Vagina (tissue), 2 donors: ENCODE data around the gene ABCC3. TPM values are rescaled to one million over a fixed set of nuclear protein-coding genes. Genes with fewer than 3 reads are reported as not detected.
"Not testable (repeated sequence)": the region's sequence is repeated elsewhere in the genome, so short reads cannot be mapped to it uniquely, and the experiment has no call there.

ENCODE experiments used
- DNase-seq, 2 donors: peaks; one replicate each; pipeline ENCODE4 v3.0.0-alpha.2; 2017; ENCODE audit errors: extremely low spot score in 2 of 2
- H3K27ac ChIP-seq: fragments of 200-600 bp; sonication (generic); one replicate; pipeline ENCODE4 v1.5.1; 2019
- H3K27me3 ChIP-seq: fragments of 200-600 bp; sonication (generic); one replicate; pipeline ENCODE4 v1.5.1; 2019
- H3K36me3 ChIP-seq, 2 donors: fragments of 200-600 bp; sonication (generic); one replicate each; pipeline ENCODE4 v1.5.1; 2017 to 2019
- H3K4me1 ChIP-seq: fragments of 200-600 bp; sonication (generic); one replicate; pipeline ENCODE4 v1.5.1; 2019
- H3K4me3 ChIP-seq, 2 donors: fragments of 200-600 bp; sonication (generic); 1 replicate in 1 of 2; 2 replicates in 1 of 2; pipeline ENCODE4 v1.5.1; 2016 to 2019
- H3K9me3 ChIP-seq: fragments of 200-600 bp; sonication (generic); one replicate; pipeline ENCODE4 v1.5.1; 2019
- POLR2A ChIP-seq, 2 donors: fragments of 450-650 bp; IDR thresholded peaks; one replicate each; pipeline ENCODE4 v1.6.1; 2017; ENCODE audit warnings: antibody characterized with exemption in 2 of 2, mild to moderate bottlenecking in 2 of 2, moderate library complexity in 2 of 2
- POLR2AphosphoS5 ChIP-seq, 2 donors: sonication (generic); formaldehyde crosslinking; IDR thresholded peaks; one replicate each; pipeline ENCODE4 v1.9.0; 2017; ENCODE audit warnings: antibody characterized with exemption in 2 of 2, mild to moderate bottlenecking in 2 of 2, low read depth in 1 of 2; ENCODE audit not compliant: insufficient read depth in 1 of 2
- intact Hi-C: fragments of 100-400 bp; cut with DNase I; formaldehyde crosslinking; loops from one replicate; pipeline ENCODE4 v1.15.1; 2023
- total RNA-seq: library from RNA; depleted of rRNA; stranded (reverse); fragments of >200 nt; gene quantifications from one replicate; pipeline ENCODE4 v1.2.3, GENCODE V29; 2016
- TF ChIP-seq, protein P1 (sequence below), 3 experiments: fragments of 450-650 bp in 2 of 3; fragments of 200-600 bp in 1 of 3; sonication (generic) in 1 of 3; IDR thresholded peaks; one replicate each; pipeline ENCODE4 v1.5.1; 2017 to 2019; ENCODE audit warnings: antibody characterized with exemption in 3 of 3, mild to moderate bottlenecking in 2 of 3, moderate library complexity in 2 of 3

The ABCC3 gene
- total RNA-seq, 1 donor from 2014 or later, result 47.6 TPM

DNA sequence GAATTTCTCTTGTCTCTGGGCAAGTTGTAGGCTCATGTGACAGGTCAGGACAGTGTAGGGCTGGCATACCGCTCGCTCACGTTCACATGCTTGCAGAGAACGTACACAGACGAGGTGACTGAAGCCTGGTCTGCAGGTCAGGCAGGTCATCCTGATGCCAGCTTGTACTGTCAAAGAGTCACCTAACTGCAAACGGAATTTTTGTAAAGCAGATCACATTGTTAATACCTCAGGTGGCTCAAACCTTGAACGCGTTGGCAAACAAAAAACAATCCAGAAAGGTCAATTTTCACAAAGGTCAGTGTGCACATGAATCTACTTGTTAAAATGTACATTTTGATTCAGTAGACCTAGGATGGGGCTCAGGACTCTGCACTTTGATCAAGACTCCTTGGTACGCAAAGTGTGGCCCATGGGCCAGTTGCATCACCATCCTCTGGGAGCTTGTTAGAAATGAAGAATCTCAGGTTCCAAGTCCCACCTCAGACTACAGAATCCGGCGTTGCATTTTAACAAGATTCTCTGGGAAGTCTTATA is 44.4 kb downstream of the ABCC3 start:
- DNase-seq, result no peak
- TF ChIP-seq POLR2AphosphoS5 (IDR thresholded peaks at IDR 0.05; ENCODE audit: insufficient read depth in 1 of 2, low read depth in 1 of 2) (no peak), POLR2A (IDR thresholded peaks at IDR 0.05) (no peak)
- TF ChIP-seq, protein P1, sequence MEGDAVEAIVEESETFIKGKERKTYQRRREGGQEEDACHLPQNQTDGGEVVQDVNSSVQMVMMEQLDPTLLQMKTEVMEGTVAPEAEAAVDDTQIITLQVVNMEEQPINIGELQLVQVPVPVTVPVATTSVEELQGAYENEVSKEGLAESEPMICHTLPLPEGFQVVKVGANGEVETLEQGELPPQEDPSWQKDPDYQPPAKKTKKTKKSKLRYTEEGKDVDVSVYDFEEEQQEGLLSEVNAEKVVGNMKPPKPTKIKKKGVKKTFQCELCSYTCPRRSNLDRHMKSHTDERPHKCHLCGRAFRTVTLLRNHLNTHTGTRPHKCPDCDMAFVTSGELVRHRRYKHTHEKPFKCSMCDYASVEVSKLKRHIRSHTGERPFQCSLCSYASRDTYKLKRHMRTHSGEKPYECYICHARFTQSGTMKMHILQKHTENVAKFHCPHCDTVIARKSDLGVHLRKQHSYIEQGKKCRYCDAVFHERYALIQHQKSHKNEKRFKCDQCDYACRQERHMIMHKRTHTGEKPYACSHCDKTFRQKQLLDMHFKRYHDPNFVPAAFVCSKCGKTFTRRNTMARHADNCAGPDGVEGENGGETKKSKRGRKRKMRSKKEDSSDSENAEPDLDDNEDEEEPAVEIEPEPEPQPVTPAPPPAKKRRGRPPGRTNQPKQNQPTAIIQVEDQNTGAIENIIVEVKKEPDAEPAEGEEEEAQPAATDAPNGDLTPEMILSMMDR (IDR thresholded peaks at IDR 0.05), result no peak
- no peak overlapping the region for H3K27ac ChIP-seq
- intact Hi-C loops, result no loop called here
- H3K4me1 ChIP-seq, result peaks cover 12% of the 10 kb centered on the region
- H3K36me3 ChIP-seq, result no peaks in the 10 kb centered on the region
- H3K27me3 ChIP-seq, result no peaks in the 10 kb centered on the region
- no peak overlapping the region for H3K4me3 ChIP-seq
- no peaks in the 10 kb centered on the region for H3K9me3 ChIP-seq

- Histone ChIP-seq H3K27me3 (no peaks in the 10 kb centered on the region), H3K4me1 (peaks cover 12% of the 10 kb centered on the region), H3K36me3 (no peaks in the 10 kb centered on the region), H3K4me3 (no peak overlapping the region), H3K27ac (no peak overlapping the region), H3K9me3 (no peaks in the 10 kb centered on the region)
- no peak for DNase-seq
- intact Hi-C loops, result no loop called here
- TF ChIP-seq, protein P1 (IDR thresholded peaks at IDR 0.05), result no peak
- TF ChIP-seq POLR2A (IDR thresholded peaks at IDR 0.05), result no peak
These were observed 45.4 kb downstream of the ABCC3 start for GRCh38 chr17:50680126-50680525.

GRCh38 chr17:50680543-50681262 is 46.0 kb downstream of the ABCC3 start:
- Histone ChIP-seq H3K27ac (peak overlapping the region; percentile 44), H3K4me1 (peaks cover 12% of the 10 kb centered on the region)
- H3K27me3 ChIP-seq, H3K4me3 ChIP-seq, DNase-seq, intact Hi-C loops, H3K36me3 ChIP-seq, H3K9me3 ChIP-seq: not testable (repeated sequence)

DNA sequence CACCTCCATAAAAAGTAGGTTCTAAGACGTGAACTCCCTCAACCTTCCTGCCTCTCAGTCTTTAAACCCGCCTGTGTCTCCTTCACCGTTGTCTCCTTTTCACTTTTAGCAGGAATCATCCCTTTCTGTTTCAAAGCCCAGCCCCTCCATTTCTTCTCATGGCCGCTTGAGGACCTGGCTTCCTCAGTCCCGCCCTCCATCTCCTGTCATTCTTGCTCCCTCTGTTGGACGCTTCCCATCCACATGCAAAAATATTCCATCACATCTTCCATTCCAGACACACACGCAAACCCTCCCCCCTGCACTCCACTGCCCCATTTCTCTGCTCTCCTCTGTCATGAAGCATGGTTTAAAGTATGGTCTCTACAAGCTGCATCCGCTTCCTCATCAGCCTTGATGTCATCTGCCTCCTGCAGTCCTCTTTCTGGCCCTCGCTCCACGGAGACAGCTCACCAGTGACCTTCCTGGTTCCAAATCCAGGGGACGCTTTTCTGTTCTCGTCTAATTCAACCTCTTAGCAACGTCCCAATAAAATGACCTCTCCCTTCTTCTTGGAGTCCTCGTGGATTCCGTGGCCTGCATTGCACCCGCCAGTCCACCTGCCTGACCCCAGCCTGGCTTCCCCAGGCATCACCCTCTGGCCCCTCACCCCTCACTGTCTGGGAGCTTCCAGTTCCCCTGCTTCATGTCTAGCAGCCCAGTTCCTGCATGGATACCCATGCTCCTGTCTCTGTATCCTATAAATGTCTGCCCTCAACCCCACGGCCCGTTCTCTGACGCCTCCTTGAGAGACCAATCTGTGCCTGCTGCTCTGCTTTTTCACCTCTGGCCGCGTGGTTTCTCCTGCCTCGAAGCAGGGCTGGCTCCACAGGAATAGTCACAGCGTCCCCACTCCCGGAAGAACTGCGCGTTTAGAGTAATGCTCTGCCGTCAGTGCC is 46.9 kb downstream of the ABCC3 start:
- Histone ChIP-seq H3K36me3 (no peaks in the 10 kb centered on the region), H3K4me3 (no peak overlapping the region), H3K27me3 (no peaks in the 10 kb centered on the region), H3K4me1 (peaks cover 19% of the 10 kb centered on the region), H3K9me3 (no peaks in the 10 kb centered on the region), H3K27ac (peak overlapping the region; percentile 44)
- TF ChIP-seq POLR2A (IDR thresholded peaks at IDR 0.05), result no peak
- TF ChIP-seq, protein P1 (IDR thresholded peaks at IDR 0.05), result peak; percentile 31 to 63 (median 31)
- intact Hi-C loops, result loop anchor here (2.0 kb wide), 1 partner anchor 59 kb away; no protein-coding TSS in a partner anchor
- DNase-seq, result no peak

DNA sequence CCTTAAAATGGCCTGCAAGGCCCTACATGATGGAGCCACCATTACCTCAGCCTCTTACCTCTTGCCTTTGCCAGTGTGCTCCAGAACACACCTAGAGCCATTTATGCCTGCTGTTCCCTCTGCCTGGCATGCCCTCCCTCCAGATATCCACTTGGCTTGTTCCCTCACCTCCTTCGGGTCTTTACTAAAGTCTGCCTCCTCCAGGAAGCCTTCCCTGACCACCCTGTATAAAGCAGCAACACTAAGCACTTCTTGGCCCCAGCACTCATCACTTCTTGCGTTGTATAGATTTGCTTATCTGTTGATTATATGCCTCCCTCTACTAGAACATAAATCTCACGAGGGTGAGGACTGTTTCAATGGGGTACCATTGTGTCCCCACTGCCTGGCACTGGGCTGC is 47.8 kb downstream of the ABCC3 start:
- Histone ChIP-seq H3K27ac (no peak overlapping the region), H3K9me3 (no peaks in the 10 kb centered on the region), H3K36me3 (no peaks in the 10 kb centered on the region), H3K4me1 (peaks cover 26% of the 10 kb centered on the region), H3K27me3 (no peaks in the 10 kb centered on the region), H3K4me3 (no peak overlapping the region)
- no peak for DNase-seq
- intact Hi-C loops, result loop anchor here (2.0 kb wide), 1 partner anchor 58 kb away; no protein-coding TSS in a partner anchor
- TF ChIP-seq POLR2AphosphoS5 (IDR thresholded peaks at IDR 0.05; ENCODE audit: insufficient read depth in 1 of 2, low read depth in 1 of 2) (no peak), POLR2A (IDR thresholded peaks at IDR 0.05) (no peak)
- TF ChIP-seq, protein P1 (IDR thresholded peaks at IDR 0.05), result no peak
